NCI-H345 treated with DMSO at 0.1 percent for 48 hours (cell line): ENCODE measurements around the gene ELAVL4.
A peak's percentile ranks its signal among the peaks of the same experiment; 100 is the strongest.
"Not testable (repeated sequence)": the region's sequence is repeated elsewhere in the genome, so short reads cannot be mapped to it uniquely, and the experiment has no call there.

Experiments used
- DNase-seq: peaks from one replicate; lab custom pipeline; 2025; ENCODE audit not compliant: unreplicated experiment; lab: John Stamatoyannopoulos, UW

The ELAVL4 gene

GRCh38 chr1:50123071-50123470 is 14.4 kb downstream of the ELAVL4 start:
- DNase-seq = no peak

GRCh38 chr1:50126927-50127715 is 18.4 kb downstream of the ELAVL4 start:
- no peak for DNase-seq

GRCh38 chr1:50129201-50129600 is 20.5 kb downstream of the ELAVL4 start:
- no peak for DNase-seq

GRCh38 chr1:50132347-50132894 is 23.7 kb downstream of the ELAVL4 start:
- no peak for DNase-seq

GRCh38 chr1:50135716-50136115 is 27.0 kb downstream of the ELAVL4 start:
- no peak for DNase-seq

GRCh38 chr1:50139339-50140181 is 30.8 kb downstream of the ELAVL4 start:
- DNase-seq = peak; percentile 96

GRCh38 chr1:50140182-50140447 is 31.4 kb downstream of the ELAVL4 start:
- no peak for DNase-seq

- DNase-seq = no peak
These were observed 38.6 kb downstream of the ELAVL4 start for GRCh38 chr1:50147191-50147850.

- no peak for DNase-seq
These were observed 39.6 kb downstream of the ELAVL4 start for GRCh38 chr1:50148142-50148923.

GRCh38 chr1:50152236-50152635 is 43.5 kb downstream of the ELAVL4 start:
- no peak for DNase-seq

GRCh38 chr1:50155541-50155940 is 46.8 kb downstream of the ELAVL4 start:
- no peak for DNase-seq

GRCh38 chr1:50156241-50157010 is 47.7 kb downstream of the ELAVL4 start:
- DNase-seq = no peak

- no peak for DNase-seq
These were observed 48.7 kb downstream of the ELAVL4 start for GRCh38 chr1:50157306-50157941.

- DNase-seq = no peak
These were observed 49.7 kb downstream of the ELAVL4 start for GRCh38 chr1:50158421-50158820.

- DNase-seq = no peak
These were observed 55.0 kb downstream of the ELAVL4 start for GRCh38 chr1:50163680-50164079.

GRCh38 chr1:50166351-50166750 is 57.6 kb downstream of the ELAVL4 start:
- DNase-seq = not testable (repeated sequence)

GRCh38 chr1:50172299-50172698 is 63.6 kb downstream of the ELAVL4 start:
- no peak for DNase-seq

- DNase-seq = no peak
These were observed 65.4 kb downstream of the ELAVL4 start for GRCh38 chr1:50174101-50174500.
